Vagina (tissue), 2 donors: ENCODE data around the gene RAMACL. TPM values are rescaled to one million over a fixed set of nuclear protein-coding genes. Genes with fewer than 3 reads are reported as not detected.
"Not testable (repeated sequence)": the region's sequence is repeated elsewhere in the genome, so short reads cannot be mapped to it uniquely, and the experiment has no call there.

Source experiments
- DNase-seq, 2 donors: peaks; one replicate each; pipeline ENCODE4 v3.0.0-alpha.2; 2017; ENCODE audit errors: extremely low spot score in 2 of 2
- H3K27ac ChIP-seq: fragments of 200-600 bp; sonication (generic); one replicate; pipeline ENCODE4 v1.5.1; 2019
- H3K27me3 ChIP-seq: fragments of 200-600 bp; sonication (generic); one replicate; pipeline ENCODE4 v1.5.1; 2019
- H3K36me3 ChIP-seq, 2 donors: fragments of 200-600 bp; sonication (generic); one replicate each; pipeline ENCODE4 v1.5.1; 2017 to 2019
- H3K4me1 ChIP-seq: fragments of 200-600 bp; sonication (generic); one replicate; pipeline ENCODE4 v1.5.1; 2019
- H3K4me3 ChIP-seq, 2 donors: fragments of 200-600 bp; sonication (generic); 1 replicate in 1 of 2; 2 replicates in 1 of 2; pipeline ENCODE4 v1.5.1; 2016 to 2019
- H3K9me3 ChIP-seq: fragments of 200-600 bp; sonication (generic); one replicate; pipeline ENCODE4 v1.5.1; 2019
- POLR2A ChIP-seq, 2 donors: fragments of 450-650 bp; IDR thresholded peaks; one replicate each; pipeline ENCODE4 v1.6.1; 2017; ENCODE audit warnings: antibody characterized with exemption in 2 of 2, mild to moderate bottlenecking in 2 of 2, moderate library complexity in 2 of 2
- POLR2AphosphoS5 ChIP-seq, 2 donors: sonication (generic); formaldehyde crosslinking; IDR thresholded peaks; one replicate each; pipeline ENCODE4 v1.9.0; 2017; ENCODE audit warnings: antibody characterized with exemption in 2 of 2, mild to moderate bottlenecking in 2 of 2, low read depth in 1 of 2; ENCODE audit not compliant: insufficient read depth in 1 of 2
- intact Hi-C: fragments of 100-400 bp; cut with DNase I; formaldehyde crosslinking; loops from one replicate; pipeline ENCODE4 v1.15.1; 2023
- total RNA-seq: library from RNA; depleted of rRNA; stranded (reverse); fragments of >200 nt; gene quantifications from one replicate; pipeline ENCODE4 v1.2.3, GENCODE V29; 2016
- TF ChIP-seq, protein P1 (sequence below), 3 experiments: fragments of 450-650 bp in 2 of 3; fragments of 200-600 bp in 1 of 3; sonication (generic) in 1 of 3; IDR thresholded peaks; one replicate each; pipeline ENCODE4 v1.5.1; 2017 to 2019; ENCODE audit warnings: antibody characterized with exemption in 3 of 3, mild to moderate bottlenecking in 2 of 3, moderate library complexity in 2 of 3

RAMACL gene
- total RNA-seq, result 2.2 TPM

DNA sequence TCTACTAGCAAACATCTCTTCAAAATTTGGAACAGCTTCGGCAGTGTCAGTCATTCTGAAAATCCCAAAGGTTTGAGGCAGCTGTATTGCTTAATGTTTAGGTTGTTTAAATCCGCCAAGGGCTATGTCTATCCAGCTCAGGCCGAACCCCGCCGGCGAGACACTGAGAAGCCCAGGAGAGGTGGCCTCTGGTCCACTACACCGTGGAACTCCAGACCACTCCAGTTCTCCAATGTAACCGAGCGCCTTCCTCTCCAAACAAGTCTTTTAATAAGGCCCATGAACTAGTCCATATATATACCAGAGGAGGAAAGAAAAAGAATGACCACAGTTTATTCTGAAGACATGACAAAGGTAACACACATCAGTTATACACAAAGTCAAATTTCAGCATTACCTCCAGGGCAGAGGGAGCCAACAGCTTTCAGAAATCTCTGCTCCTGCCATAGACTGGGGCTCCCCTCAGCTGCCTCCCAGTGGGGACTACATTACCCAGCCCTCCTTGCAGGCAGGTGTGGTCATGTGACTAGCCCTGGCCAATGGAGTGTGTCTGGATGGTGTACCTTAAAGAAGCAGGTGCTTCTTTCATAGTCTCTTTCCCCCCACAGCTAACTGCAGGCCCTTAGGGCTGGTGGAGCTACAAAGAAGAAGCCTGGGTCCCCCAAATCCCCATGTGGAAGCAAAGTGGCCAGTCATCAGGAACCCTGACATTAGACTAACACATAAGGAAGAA, at the start of gene RAMACL:
Gene RAMACL, minus strand, starts transcription at position 255 of the 733 bp plus-strand sequence. Its CDS starts 201 bp downstream, at position 54.
- Histone ChIP-seq H3K4me1 (peaks cover 46% of the 10 kb centered on the region), H3K36me3 (no peaks in the 10 kb centered on the region), H3K9me3 (no peaks in the 10 kb centered on the region), H3K27ac (no peak within 1 kb of the TSS), H3K27me3 (no peaks in the 10 kb centered on the region), H3K4me3 (no peak within 1 kb of the TSS)
- no peak for DNase-seq
- TF ChIP-seq, protein P1, sequence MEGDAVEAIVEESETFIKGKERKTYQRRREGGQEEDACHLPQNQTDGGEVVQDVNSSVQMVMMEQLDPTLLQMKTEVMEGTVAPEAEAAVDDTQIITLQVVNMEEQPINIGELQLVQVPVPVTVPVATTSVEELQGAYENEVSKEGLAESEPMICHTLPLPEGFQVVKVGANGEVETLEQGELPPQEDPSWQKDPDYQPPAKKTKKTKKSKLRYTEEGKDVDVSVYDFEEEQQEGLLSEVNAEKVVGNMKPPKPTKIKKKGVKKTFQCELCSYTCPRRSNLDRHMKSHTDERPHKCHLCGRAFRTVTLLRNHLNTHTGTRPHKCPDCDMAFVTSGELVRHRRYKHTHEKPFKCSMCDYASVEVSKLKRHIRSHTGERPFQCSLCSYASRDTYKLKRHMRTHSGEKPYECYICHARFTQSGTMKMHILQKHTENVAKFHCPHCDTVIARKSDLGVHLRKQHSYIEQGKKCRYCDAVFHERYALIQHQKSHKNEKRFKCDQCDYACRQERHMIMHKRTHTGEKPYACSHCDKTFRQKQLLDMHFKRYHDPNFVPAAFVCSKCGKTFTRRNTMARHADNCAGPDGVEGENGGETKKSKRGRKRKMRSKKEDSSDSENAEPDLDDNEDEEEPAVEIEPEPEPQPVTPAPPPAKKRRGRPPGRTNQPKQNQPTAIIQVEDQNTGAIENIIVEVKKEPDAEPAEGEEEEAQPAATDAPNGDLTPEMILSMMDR (IDR thresholded peaks at IDR 0.05), result no peak
- no peak for TF ChIP-seq POLR2A (IDR thresholded peaks at IDR 0.05)
- TF ChIP-seq POLR2AphosphoS5 (IDR thresholded peaks at IDR 0.05; ENCODE audit: insufficient read depth in 1 of 2, low read depth in 1 of 2), result no peak
- intact Hi-C loops, result no loop called here

DNA sequence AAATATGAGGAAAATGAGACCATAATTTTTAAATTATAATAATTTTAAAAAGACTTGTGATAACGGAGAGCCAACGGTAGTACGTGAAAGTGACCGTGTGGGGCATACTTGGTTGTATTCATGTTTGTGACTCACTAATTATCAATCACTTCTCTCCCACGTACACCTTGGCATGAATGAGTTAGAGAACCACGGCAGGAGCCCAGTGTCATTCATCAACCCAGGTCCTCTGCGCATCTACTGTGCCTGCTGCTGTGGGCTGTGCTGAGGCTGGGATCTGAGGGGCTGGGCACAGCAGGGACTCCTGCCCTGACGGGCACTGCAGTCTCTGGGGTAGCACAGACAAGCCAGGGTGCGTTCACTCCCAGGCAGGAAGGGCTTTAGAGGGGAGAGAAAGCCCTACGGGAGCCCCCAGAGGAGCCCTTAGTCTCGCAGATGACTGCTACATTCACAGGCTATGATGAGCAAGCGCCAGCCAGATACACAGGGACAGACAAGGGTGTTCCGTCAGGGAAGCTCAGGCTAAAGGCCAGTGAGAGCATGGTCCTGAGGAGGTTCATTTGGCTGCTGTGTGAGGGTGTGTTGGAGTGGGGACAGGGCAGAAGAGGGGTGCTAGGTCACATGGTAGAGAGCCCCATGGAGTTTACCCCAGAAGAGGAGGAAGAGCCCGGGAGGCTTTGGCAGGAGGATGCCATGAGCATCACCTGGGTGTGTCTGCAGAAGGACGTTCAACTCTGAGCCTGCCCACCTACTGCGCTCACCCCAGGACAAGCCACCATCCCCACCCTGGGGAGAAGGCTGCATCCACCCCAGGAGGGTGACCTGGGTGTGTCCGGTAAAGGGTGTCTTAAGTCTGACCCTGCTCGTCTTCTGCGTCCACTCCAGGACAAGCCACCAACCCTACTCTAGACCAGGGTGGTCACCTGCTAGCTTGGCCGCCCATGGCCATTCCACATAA, 48.8 kb upstream of the RAMACL start:
- TF ChIP-seq, protein P1 (IDR thresholded peaks at IDR 0.05), result no peak
- TF ChIP-seq POLR2A (IDR thresholded peaks at IDR 0.05) (no peak), POLR2AphosphoS5 (IDR thresholded peaks at IDR 0.05; ENCODE audit: insufficient read depth in 1 of 2, low read depth in 1 of 2) (no peak)
- intact Hi-C loops, result no loop called here
- Histone ChIP-seq H3K27me3 (no peaks in the 10 kb centered on the region), H3K4me3 (no peak overlapping the region), H3K27ac (no peak overlapping the region), H3K36me3 (no peaks in the 10 kb centered on the region), H3K4me1 (peaks cover 15% of the 10 kb centered on the region), H3K9me3 (no peaks in the 10 kb centered on the region)
- no peak for DNase-seq

DNA sequence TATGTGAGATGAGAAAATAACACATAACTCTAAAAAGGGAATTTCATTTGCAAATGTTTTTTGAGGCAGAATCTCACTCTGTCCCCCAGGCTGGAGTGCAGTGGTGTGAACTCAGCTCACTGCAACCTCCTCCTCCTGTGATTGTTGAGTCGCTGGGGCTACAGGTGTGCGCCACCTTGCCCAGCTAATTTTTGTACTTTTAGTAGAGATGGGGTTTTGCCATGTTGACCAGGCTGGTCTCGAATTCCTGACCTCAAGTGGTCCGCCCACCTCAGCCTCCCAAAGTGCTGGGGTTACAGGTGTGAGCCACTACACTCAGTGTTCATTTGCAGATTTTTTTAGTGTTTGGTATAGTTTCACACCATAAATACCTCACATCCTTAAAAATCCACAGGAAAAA, 48.1 kb upstream of the RAMACL start:
- DNase-seq, H3K27me3 ChIP-seq, H3K36me3 ChIP-seq, H3K9me3 ChIP-seq, intact Hi-C loops, H3K4me3 ChIP-seq, H3K27ac ChIP-seq: not testable (repeated sequence)
- H3K4me1 ChIP-seq, result peaks cover 15% of the 10 kb centered on the region

DNA sequence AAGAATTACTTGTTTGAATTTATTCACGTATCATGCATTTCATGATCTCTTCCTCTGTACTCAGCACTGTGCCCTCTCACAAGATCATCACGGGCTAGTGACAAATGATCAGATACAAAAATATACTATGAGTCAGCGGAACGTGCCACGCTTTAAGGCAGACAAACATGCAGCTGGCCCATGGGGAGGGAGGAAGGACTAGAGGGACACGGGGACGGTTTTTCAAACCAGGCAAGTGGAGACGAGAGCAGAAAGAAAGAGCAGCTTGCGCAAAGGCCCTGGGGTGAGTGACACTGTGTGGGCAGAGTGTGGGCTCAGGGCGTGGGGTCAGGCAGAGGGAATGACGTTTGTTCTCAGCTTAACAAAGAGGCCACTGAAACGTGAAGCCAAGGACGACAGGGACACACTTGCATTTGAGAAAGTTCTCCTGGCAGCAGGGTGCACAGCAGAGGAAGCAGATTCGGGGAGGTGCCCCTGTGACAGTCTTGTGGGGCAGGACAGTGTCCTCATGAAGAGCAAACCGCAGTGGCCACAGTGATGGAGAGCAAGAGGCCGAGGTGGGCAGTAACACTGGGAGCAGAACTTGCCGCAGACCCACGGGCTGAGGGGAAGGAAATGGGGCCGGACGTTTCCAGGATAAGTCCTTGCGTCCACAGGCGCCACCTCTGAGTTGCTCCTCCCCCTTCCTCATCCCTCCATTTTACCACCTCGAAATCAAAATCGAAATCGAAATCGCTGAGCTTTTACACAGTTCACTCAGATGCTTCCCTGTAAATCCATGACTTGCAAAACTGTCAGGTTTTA, 47.5 kb upstream of the RAMACL start:
- H3K4me3 ChIP-seq, result no peak overlapping the region
- no peak for DNase-seq
- TF ChIP-seq, protein P1 (IDR thresholded peaks at IDR 0.05), result no peak
- TF ChIP-seq POLR2A (IDR thresholded peaks at IDR 0.05), result no peak
- no peak for TF ChIP-seq POLR2AphosphoS5 (IDR thresholded peaks at IDR 0.05; ENCODE audit: insufficient read depth in 1 of 2, low read depth in 1 of 2)
- H3K4me1 ChIP-seq, result peaks cover 19% of the 10 kb centered on the region
- no peak overlapping the region for H3K27ac ChIP-seq
- H3K27me3 ChIP-seq, result no peaks in the 10 kb centered on the region
- no peaks in the 10 kb centered on the region for H3K36me3 ChIP-seq
- intact Hi-C loops, result no loop called here
- H3K9me3 ChIP-seq, result no peaks in the 10 kb centered on the region

DNA sequence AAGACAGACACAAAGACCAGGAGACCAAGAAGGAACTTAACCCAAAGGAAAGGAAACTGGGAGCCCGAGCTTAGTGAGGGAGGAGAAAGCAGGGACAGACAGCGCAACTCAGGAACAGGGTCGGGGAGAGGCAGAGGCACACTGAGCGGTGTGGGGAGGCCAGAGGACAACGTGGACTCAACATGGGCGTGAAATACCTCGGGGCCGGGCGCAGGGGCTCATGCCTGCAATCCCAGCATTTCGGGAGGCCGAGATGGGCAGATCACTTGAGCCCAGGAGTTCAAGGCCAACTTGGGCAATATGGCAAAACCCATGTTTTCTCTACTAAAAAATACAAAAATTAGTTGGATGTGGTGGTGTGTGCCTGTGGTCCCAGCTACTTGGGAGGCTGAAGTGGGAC, 46.3 kb upstream of the RAMACL start:
- peaks cover 31% of the 10 kb centered on the region for H3K4me1 ChIP-seq
- no peaks in the 10 kb centered on the region for H3K9me3 ChIP-seq
- H3K4me3 ChIP-seq, result no peak overlapping the region
- no peaks in the 10 kb centered on the region for H3K27me3 ChIP-seq
- H3K36me3 ChIP-seq, result no peaks in the 10 kb centered on the region
- intact Hi-C loops, result no loop called here
- H3K27ac ChIP-seq, result no peak overlapping the region
- DNase-seq, result no peak
- TF ChIP-seq, protein P1 (IDR thresholded peaks at IDR 0.05), result no peak
- TF ChIP-seq POLR2A (IDR thresholded peaks at IDR 0.05) (no peak), POLR2AphosphoS5 (IDR thresholded peaks at IDR 0.05; ENCODE audit: insufficient read depth in 1 of 2, low read depth in 1 of 2) (no peak)
